Uterine smooth muscle cell (primary cell): Measurements from ENCODE around the gene CPM. TPM values are rescaled to one million over a fixed set of nuclear protein-coding genes. Genes with fewer than 3 reads are reported as not detected.

Experiments
- total RNA-seq: library from RNA; depleted of rRNA; stranded (reverse); fragments of >200 nt; gene quantifications from 2 replicates; pipeline ENCODE4 v1.2.3, GENCODE V29; 2014

CPM gene
- 7.9 and 27.4 TPM in 2 replicates for total RNA-seq

GRCh38 chr12:68932961-68933893, at the start of gene CPM:
TSS of gene CPM (minus strand) at chr12:68933171. CDS start at chr12:68932837, 334 bp downstream.

GRCh38 chr12:68807576-68808387, 125.2 kb downstream of the CPM start, which contains the start of gene MDM2:
TSS of gene MDM2 (plus strand) at chr12:68808177. CDS start at chr12:68808478, 301 bp downstream.

Other genes starting within 250 kb of the CPM start
- gene NUP107, start 246.2 kb downstream of the CPM start, total RNA-seq = 41.7 and 140 TPM in 2 replicates
- 3.2 and 6.1 TPM in 2 replicates for gene SLC35E3, start 187.0 kb downstream of the CPM start, total RNA-seq
- gene MDM2, start 125.0 kb downstream of the CPM start, total RNA-seq = 96.2 and 162 TPM in 2 replicates